GM12865 (cell line): ENCODE results near the gene GYS1.
"Not testable (repeated sequence)": the region's sequence is repeated elsewhere in the genome, so short reads cannot be mapped to it uniquely, and the experiment has no call there.

Source experiments
- DNase-seq: peaks from one replicate; pipeline ENCODE4 v3.0.0; 2010; ENCODE audit warnings: low read depth
- H3K4me3 ChIP-seq: 2 replicates; pipeline ENCODE4 v1.5.1; 2011; ENCODE audit warnings: mild to moderate bottlenecking, low read depth, low read length, control low read depth
- CTCF ChIP-seq: IDR thresholded peaks from 2 replicates; pipeline ENCODE4 v1.5.1; 2011; ENCODE audit warnings: low read length, control low read depth, low read depth, inconsistent platforms; ENCODE audit not compliant: insufficient read depth; ENCODE audit errors: missing control alignments

Gene GYS1

GRCh38 chr19:48925240-48925843 lies 67.8 kb downstream of the GYS1 start:
- no peak for DNase-seq
- TF ChIP-seq CTCF: no peak
- H3K4me3 ChIP-seq: no peak overlapping the region

GRCh38 chr19:48922548-48923490 lies 70.3 kb downstream of the GYS1 start:
- no peak for DNase-seq
- H3K4me3 ChIP-seq: no peak overlapping the region
- TF ChIP-seq CTCF: no peak

DNA sequence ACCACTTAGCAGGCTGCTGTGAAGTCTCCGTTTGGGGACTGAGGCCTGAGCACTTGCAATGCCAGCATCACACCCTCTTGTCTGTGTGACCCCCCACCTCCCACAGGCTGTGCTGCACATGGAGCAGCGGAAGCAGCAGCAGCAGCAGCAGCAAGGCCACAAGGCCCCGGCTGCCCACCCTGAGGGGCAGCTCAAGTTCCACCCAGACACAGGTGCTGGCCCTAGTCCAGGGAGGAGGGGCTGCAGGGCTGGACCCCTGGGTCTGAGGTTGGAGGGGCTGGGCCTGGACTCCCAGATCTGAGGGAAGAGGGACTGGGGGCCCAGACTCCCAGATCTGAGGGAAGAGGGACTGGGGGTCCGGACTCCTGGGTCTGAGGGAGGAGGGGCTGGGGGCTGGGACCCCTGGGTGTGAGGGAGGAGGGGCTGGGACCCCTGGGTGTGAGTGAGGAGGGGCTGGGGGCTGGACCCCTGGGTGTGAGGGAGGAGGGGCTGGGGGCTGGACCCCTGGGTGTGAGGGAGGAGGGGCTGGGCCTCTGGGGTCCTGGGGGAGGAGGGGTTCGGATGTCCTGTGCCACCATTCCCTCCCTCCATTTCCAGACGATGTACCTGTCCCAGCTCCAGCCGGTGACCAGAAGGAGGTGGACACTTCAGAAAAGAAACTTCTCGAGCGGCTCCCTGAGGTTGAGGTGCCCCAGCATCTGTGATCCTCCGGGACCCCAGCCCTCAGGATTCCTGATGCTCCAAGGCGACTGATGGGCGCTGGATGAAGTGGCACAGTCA lies 71.2 kb downstream of the GYS1 start:
- no peak for TF ChIP-seq CTCF
- no peak for DNase-seq
- no peak overlapping the region for H3K4me3 ChIP-seq

DNA sequence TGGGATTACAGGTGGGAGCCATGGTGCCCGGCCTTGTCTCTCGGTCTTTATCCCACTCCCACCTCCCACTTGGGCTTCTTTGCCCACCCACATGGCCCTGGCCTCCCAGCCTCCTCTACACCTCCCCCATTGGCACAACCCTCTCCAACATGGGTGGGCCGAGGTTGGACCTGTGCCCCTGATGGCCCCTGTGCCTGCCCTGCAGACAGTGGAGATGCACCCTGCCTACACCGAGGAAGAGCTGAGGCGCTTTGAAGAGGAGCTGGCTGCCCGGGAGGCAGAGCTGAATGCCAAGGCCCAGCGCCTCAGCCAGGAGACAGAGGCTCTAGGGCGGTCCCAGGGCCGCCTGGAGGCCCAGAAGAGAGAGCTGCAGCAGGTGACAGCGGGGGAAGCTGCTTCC lies 72.2 kb downstream of the GYS1 start:
- no peak overlapping the region for H3K4me3 ChIP-seq
- TF ChIP-seq CTCF: no peak
- no peak for DNase-seq

GRCh38 chr19:48919271-48919670 lies 73.8 kb downstream of the GYS1 start:
- not testable (repeated sequence) for H3K4me3 ChIP-seq, DNase-seq

- no peak for DNase-seq
- TF ChIP-seq CTCF: no peak
- no peak overlapping the region for H3K4me3 ChIP-seq
These were observed 74.3 kb downstream of the GYS1 start for GRCh38 chr19:48918801-48919247.
